ENCODE results near the gene SPTBN4.
"Not testable (repeated sequence)": the region's sequence is repeated elsewhere in the genome, so short reads cannot be mapped to it uniquely, and the experiment has no call there.

SPTBN4 gene

GRCh38 chr19:40463587-40464037 lies 3.2 kb upstream of the SPTBN4 start:
- not testable (repeated sequence) for H3K36me3 ChIP-seq (ENCODE audit: control insufficient read depth in 5 of 5, insufficient read depth in 5 of 5, low read length in 5 of 5); H3K9me3 ChIP-seq (ENCODE audit: control insufficient read depth in 5 of 5, low read length in 5 of 5); H3K27me3 ChIP-seq (ENCODE audit: control insufficient read depth in 5 of 5, insufficient read depth in 4 of 5, low read length in 5 of 5)
- Histone ChIP-seq H3K27ac (ENCODE audit: low read depth, low read length) (peak overlapping the region; percentile 98), H3K9ac (ENCODE audit: low read length in 5 of 5) (peak overlapping the region in 1 of 5 donors; percentile 41), H3K4me3 (ENCODE audit: low read depth in 1 of 5, low read length in 5 of 5) (peak overlapping the region in 3 of 5 donors; percentile 44 to 82 (median 75)), H3K4me1 (ENCODE audit: control insufficient read depth in 5 of 5, insufficient read depth in 5 of 5, low read length in 5 of 5) (peaks cover 13 to 62% (median 54%) of the 10 kb centered on the region in 5 donors)

DNA sequence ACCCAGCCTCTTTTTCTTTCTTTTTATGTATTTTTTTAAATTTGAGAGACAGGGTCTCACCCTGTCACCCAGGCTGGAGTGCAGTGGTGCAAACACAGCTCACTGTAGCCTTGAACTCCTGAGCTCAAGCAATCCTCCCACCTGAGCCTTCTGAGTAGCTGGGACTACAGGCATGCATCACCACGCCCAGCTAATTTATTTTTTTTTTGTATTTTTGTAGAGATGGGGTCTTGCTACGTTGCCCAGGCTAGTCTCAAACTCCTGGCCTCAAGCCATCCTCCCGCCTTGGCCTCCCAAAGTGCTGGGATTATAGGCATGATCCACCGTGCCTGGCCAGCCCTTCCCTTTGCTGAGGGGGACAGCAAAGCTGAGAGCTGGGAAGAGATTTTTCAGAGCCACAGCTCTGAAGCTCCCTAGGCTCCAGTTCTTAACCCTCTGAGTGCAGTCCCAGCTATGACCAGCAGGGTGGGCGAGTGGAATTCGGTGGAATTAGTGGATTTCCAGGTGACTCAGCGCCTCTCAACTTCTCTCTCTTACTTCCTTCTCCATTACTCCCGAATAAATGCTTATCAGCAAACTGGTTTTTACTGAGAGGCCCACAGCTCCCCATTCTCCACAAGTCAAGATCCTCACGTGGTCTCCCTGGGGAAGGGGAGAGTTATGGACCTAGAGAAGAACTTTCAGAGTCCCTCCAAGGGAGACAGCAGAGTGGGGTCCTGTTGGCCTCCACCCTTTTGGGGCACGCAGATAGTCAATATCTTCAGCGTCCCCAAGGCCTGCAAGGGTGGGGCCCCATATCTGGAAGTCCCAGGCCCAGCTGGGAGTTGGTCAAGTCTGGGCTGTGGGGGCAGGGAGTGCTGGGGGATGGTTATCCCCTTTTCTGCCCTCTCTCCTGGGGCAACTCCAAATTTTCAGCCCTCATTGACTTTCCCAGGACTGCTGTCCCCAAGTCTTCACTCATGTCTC lies 2.5 kb upstream of the SPTBN4 start:
- peak overlapping the region; percentile 98 for H3K27ac ChIP-seq (ENCODE audit: low read depth, low read length)
- no peaks in the 10 kb centered on the region for H3K27me3 ChIP-seq (ENCODE audit: control insufficient read depth in 5 of 5, insufficient read depth in 4 of 5, low read length in 5 of 5)
- H3K9ac ChIP-seq (ENCODE audit: low read length in 5 of 5), result peak overlapping the region; percentile 78 to 87 (median 86)
- H3K9me3 ChIP-seq (ENCODE audit: control insufficient read depth in 5 of 5, low read length in 5 of 5), result no peaks in the 10 kb centered on the region
- peaks cover 13 to 63% (median 54%) of the 10 kb centered on the region in 5 donors for H3K4me1 ChIP-seq (ENCODE audit: control insufficient read depth in 5 of 5, insufficient read depth in 5 of 5, low read length in 5 of 5)
- no peaks in the 10 kb centered on the region for H3K36me3 ChIP-seq (ENCODE audit: control insufficient read depth in 5 of 5, insufficient read depth in 5 of 5, low read length in 5 of 5)
- peak overlapping the region; percentile 60 to 82 (median 75) for H3K4me3 ChIP-seq (ENCODE audit: low read depth in 1 of 5, low read length in 5 of 5)

DNA sequence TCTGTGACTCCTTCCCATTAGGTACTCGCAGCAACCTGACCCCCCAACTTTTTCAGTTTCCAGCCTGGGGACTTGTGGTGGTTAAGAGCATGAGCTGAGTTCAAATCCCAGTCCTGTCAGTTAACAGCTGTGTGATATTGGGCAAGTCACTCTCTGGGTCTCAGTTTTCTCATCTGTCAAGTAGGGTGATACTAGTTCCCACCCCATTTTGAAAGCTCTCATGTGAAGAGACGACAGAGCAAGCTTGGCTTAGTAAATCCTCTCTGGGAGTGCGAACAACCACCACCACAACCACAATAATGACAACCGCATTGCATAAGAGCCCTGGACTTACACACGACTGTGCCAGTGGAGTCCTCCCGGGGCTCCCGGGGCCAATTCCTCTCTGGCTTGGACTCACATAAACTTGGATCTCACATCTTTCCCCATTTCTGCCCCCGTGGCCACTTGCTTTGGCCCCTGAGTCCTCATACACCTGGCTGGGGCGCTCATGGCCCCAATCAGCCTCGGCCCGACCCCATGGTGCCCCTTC lies 1.7 kb upstream of the SPTBN4 start:
- no peaks in the 10 kb centered on the region for H3K27me3 ChIP-seq (ENCODE audit: control insufficient read depth in 5 of 5, insufficient read depth in 4 of 5, low read length in 5 of 5)
- peak overlapping the region; percentile 78 to 87 (median 86) for H3K9ac ChIP-seq (ENCODE audit: low read length in 5 of 5)
- H3K27ac ChIP-seq (ENCODE audit: low read depth, low read length), result peak overlapping the region; percentile 98
- H3K36me3 ChIP-seq (ENCODE audit: control insufficient read depth in 5 of 5, insufficient read depth in 5 of 5, low read length in 5 of 5), result no peaks in the 10 kb centered on the region
- peak overlapping the region; percentile 60 to 82 (median 75) for H3K4me3 ChIP-seq (ENCODE audit: low read depth in 1 of 5, low read length in 5 of 5)
- no peaks in the 10 kb centered on the region for H3K9me3 ChIP-seq (ENCODE audit: control insufficient read depth in 5 of 5, low read length in 5 of 5)
- peaks cover 13 to 59% (median 54%) of the 10 kb centered on the region in 5 donors for H3K4me1 ChIP-seq (ENCODE audit: control insufficient read depth in 5 of 5, insufficient read depth in 5 of 5, low read length in 5 of 5)

GRCh38 chr19:40465557-40466218 lies 1.1 kb upstream of the SPTBN4 start, which contains the start of gene BLVRB:
Gene BLVRB (minus strand): TSS chr19:40465745. CDS start chr19:40465688, 57 bp downstream.
- Histone ChIP-seq H3K27me3 (ENCODE audit: control insufficient read depth in 5 of 5, insufficient read depth in 4 of 5, low read length in 5 of 5) (no peaks in the 10 kb centered on the region), H3K9ac (ENCODE audit: low read length in 5 of 5) (peak within 1 kb of the TSS; percentile 78 to 87 (median 86)), H3K27ac (ENCODE audit: low read depth, low read length) (peak within 1 kb of the TSS; percentile 98), H3K4me1 (ENCODE audit: control insufficient read depth in 5 of 5, insufficient read depth in 5 of 5, low read length in 5 of 5) (peaks cover 13 to 59% (median 53%) of the 10 kb centered on the region in 5 donors), H3K4me3 (ENCODE audit: low read depth in 1 of 5, low read length in 5 of 5) (peak within 1 kb of the TSS; percentile 72 to 82 (median 75)), H3K36me3 (ENCODE audit: control insufficient read depth in 5 of 5, insufficient read depth in 5 of 5, low read length in 5 of 5) (no peaks in the 10 kb centered on the region), H3K9me3 (ENCODE audit: control insufficient read depth in 5 of 5, low read length in 5 of 5) (no peaks in the 10 kb centered on the region)

- peaks cover 13 to 54% (median 46%) of the 10 kb centered on the region in 5 donors for H3K4me1 ChIP-seq (ENCODE audit: control insufficient read depth in 5 of 5, insufficient read depth in 5 of 5, low read length in 5 of 5)
- peak overlapping the region; percentile 98 for H3K27ac ChIP-seq (ENCODE audit: low read depth, low read length)
- no peaks in the 10 kb centered on the region for H3K36me3 ChIP-seq (ENCODE audit: control insufficient read depth in 5 of 5, insufficient read depth in 5 of 5, low read length in 5 of 5)
- H3K9me3 ChIP-seq (ENCODE audit: control insufficient read depth in 5 of 5, low read length in 5 of 5), result no peaks in the 10 kb centered on the region
- H3K9ac ChIP-seq (ENCODE audit: low read length in 5 of 5), result peak overlapping the region in 2 of 5 donors; percentile 5 to 66
- no peaks in the 10 kb centered on the region for H3K27me3 ChIP-seq (ENCODE audit: control insufficient read depth in 5 of 5, insufficient read depth in 4 of 5, low read length in 5 of 5)
- H3K4me3 ChIP-seq (ENCODE audit: low read depth in 1 of 5, low read length in 5 of 5), result peak overlapping the region; percentile 67 to 74 (median 72)
Measured at GRCh38 chr19:40466219-40466984, 399 bp upstream of the SPTBN4 start.

DNA sequence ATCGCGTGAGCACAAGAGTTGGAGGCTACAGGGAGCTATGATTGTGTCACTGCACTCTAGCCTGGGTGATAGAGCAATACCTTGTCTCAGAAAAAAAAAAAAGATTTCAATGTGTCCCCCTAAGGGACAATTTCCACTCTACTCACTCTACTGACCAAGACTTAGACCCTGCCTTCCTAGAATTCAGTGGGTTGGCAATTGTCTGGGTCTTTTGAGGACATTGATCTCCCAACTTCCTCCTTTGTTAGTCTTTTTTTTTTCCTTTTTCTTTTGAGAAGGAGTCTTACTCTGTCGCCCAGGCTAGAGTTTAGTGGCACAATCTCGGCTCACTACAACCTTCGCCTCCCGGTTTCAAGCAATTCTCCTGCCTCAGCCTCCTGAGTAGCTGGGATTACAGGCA lies 2.2 kb downstream of the SPTBN4 start:
- Histone ChIP-seq H3K27ac (ENCODE audit: low read depth, low read length) (no peak overlapping the region), H3K4me1 (ENCODE audit: control insufficient read depth in 5 of 5, insufficient read depth in 5 of 5, low read length in 5 of 5) (peaks cover 10 to 37% (median 29%) of the 10 kb centered on the region in 5 donors), H3K27me3 (ENCODE audit: control insufficient read depth in 5 of 5, insufficient read depth in 4 of 5, low read length in 5 of 5) (no peaks in the 10 kb centered on the region), H3K9ac (ENCODE audit: low read length in 5 of 5) (no peak overlapping the region), H3K36me3 (ENCODE audit: control insufficient read depth in 5 of 5, insufficient read depth in 5 of 5, low read length in 5 of 5) (no peaks in the 10 kb centered on the region), H3K4me3 (ENCODE audit: low read depth in 1 of 5, low read length in 5 of 5) (no peak overlapping the region), H3K9me3 (ENCODE audit: control insufficient read depth in 5 of 5, low read length in 5 of 5) (no peaks in the 10 kb centered on the region)

- Histone ChIP-seq H3K9me3 (ENCODE audit: control insufficient read depth in 5 of 5, low read length in 5 of 5) (no peaks in the 10 kb centered on the region), H3K4me1 (ENCODE audit: control insufficient read depth in 5 of 5, insufficient read depth in 5 of 5, low read length in 5 of 5) (peaks cover 5 to 19% (median 13%) of the 10 kb centered on the region in 5 donors), H3K4me3 (ENCODE audit: low read depth in 1 of 5, low read length in 5 of 5) (no peak overlapping the region), H3K27ac (ENCODE audit: low read depth, low read length) (no peak overlapping the region), H3K9ac (ENCODE audit: low read length in 5 of 5) (no peak overlapping the region), H3K27me3 (ENCODE audit: control insufficient read depth in 5 of 5, insufficient read depth in 4 of 5, low read length in 5 of 5) (no peaks in the 10 kb centered on the region), H3K36me3 (ENCODE audit: control insufficient read depth in 5 of 5, insufficient read depth in 5 of 5, low read length in 5 of 5) (no peaks in the 10 kb centered on the region)
Measured at GRCh38 chr19:40471111-40471510, 4.3 kb downstream of the SPTBN4 start.

GRCh38 chr19:40472516-40472915 lies 5.7 kb downstream of the SPTBN4 start:
- Histone ChIP-seq H3K4me3 (ENCODE audit: low read depth in 1 of 5, low read length in 5 of 5) (no peak overlapping the region), H3K4me1 (ENCODE audit: control insufficient read depth in 5 of 5, insufficient read depth in 5 of 5, low read length in 5 of 5) (peaks cover 0 to 6% (median 1%) of the 10 kb centered on the region in 5 donors), H3K36me3 (ENCODE audit: control insufficient read depth in 5 of 5, insufficient read depth in 5 of 5, low read length in 5 of 5) (no peaks in the 10 kb centered on the region), H3K9me3 (ENCODE audit: control insufficient read depth in 5 of 5, low read length in 5 of 5) (no peaks in the 10 kb centered on the region), H3K27ac (ENCODE audit: low read depth, low read length) (no peak overlapping the region), H3K27me3 (ENCODE audit: control insufficient read depth in 5 of 5, insufficient read depth in 4 of 5, low read length in 5 of 5) (no peaks in the 10 kb centered on the region), H3K9ac (ENCODE audit: low read length in 5 of 5) (no peak overlapping the region)

- H3K27me3 ChIP-seq (ENCODE audit: control insufficient read depth in 5 of 5, insufficient read depth in 4 of 5, low read length in 5 of 5), result no peaks in the 10 kb centered on the region
- no peaks in the 10 kb centered on the region for H3K4me1 ChIP-seq (ENCODE audit: control insufficient read depth in 5 of 5, insufficient read depth in 5 of 5, low read length in 5 of 5)
- no peak overlapping the region for H3K27ac ChIP-seq (ENCODE audit: low read depth, low read length)
- H3K9ac ChIP-seq (ENCODE audit: low read length in 5 of 5), result no peak overlapping the region
- H3K4me3 ChIP-seq (ENCODE audit: low read depth in 1 of 5, low read length in 5 of 5), result no peak overlapping the region
- no peaks in the 10 kb centered on the region for H3K36me3 ChIP-seq (ENCODE audit: control insufficient read depth in 5 of 5, insufficient read depth in 5 of 5, low read length in 5 of 5)
- H3K9me3 ChIP-seq (ENCODE audit: control insufficient read depth in 5 of 5, low read length in 5 of 5), result no peaks in the 10 kb centered on the region
Measured at GRCh38 chr19:40474737-40475136, 7.9 kb downstream of the SPTBN4 start.
